ENCODE measurements around the gene GRIA1. TPM values are rescaled to one million over a fixed set of nuclear protein-coding genes. Genes with fewer than 3 reads are reported as not detected.

The GRIA1 gene
- total RNA-seq, 4 donors from 2014 or later = 0.12 to 0.19 TPM; not detected in 2

DNA sequence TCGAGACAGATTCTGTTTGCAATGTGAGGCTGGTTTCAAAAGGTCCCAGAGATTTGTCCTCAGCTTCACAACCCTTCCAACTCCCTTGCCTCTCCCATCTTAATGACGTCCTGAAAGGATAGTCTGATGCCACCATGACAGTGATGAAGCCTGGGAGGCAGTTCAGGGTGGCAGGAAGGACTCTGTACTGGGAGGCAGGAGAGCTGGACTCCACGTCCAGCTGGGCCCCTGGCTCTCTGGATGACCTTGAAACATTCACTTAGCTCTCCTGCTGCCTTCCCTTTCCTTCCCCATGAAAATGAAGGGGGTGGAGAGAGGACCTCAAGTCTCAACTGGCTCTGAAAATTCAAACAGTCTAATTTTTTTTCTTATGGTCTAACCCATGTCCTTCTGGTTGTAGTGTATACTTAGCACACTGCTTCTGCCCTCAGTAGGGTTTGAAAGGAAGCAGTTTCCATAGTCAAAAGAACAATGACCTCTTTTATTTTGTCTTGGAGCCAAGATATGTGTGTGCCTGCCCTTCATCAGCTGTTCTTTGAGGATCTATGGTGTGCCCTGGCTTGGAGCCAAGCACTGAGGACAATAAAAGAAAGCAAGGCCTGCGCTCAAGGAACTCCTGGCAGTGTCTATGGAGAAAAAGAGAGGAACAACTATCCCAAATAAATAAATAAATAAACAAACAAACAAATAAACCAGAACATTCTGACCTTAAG is 188.3 kb downstream of the GRIA1 start:
- H3K36me3 ChIP-seq = no peaks in the 10 kb centered on the region
- no peak overlapping the region for H3K27ac ChIP-seq
- no peaks in the 10 kb centered on the region for H3K4me1 ChIP-seq
- no peaks in the 10 kb centered on the region for H3K9me3 ChIP-seq
- DNase-seq = no peak
- H3K27me3 ChIP-seq = no peaks in the 10 kb centered on the region
- TF ChIP-seq CTCF (IDR thresholded peaks at IDR 0.05) (no peak), POLR2A (IDR thresholded peaks at IDR 0.05) (no peak)
- no peak overlapping the region for H3K4me3 ChIP-seq
- WGBS, 2 donors = 45 to 51% methylated on average over 4 of the region's 4 CpGs
- intact Hi-C loops (cut with DNase I) = no loop called here

DNA sequence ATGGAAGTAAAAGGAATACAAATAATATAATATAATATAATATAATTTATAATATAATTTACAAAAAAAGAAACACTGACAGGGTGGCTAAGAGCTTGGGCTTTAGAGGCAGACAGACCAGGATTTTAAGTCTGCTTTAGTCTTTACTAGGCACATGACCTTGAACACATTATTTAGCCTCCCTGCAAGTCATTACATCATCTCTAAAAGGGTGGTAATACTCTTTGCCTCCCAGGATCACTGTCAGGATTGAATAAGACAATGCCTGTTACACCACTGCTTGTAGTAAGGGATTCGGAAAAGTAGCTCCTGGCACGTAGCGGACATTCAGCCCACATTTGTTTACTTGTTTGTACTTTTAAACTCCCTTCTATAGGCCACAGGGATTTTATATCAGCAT is 199.8 kb downstream of the GRIA1 start:
- Histone ChIP-seq H3K4me1 (no peaks in the 10 kb centered on the region), H3K36me3 (no peaks in the 10 kb centered on the region), H3K9me3 (no peaks in the 10 kb centered on the region), H3K27me3 (no peaks in the 10 kb centered on the region), H3K4me3 (no peak overlapping the region), H3K27ac (no peak overlapping the region)
- DNase-seq = no peak
- no peak for TF ChIP-seq POLR2A (IDR thresholded peaks at IDR 0.05)
- TF ChIP-seq CTCF (IDR thresholded peaks at IDR 0.05) = no peak
- intact Hi-C loops (cut with DNase I) = no loop called here
- 80 to 85% methylated on average over 3 of the region's 3 CpGs for WGBS, 2 donors

- H3K27me3 ChIP-seq = no peaks in the 10 kb centered on the region
- TF ChIP-seq POLR2A (IDR thresholded peaks at IDR 0.05) (no peak), CTCF (IDR thresholded peaks at IDR 0.05) (no peak)
Observed at GRCh38 chr5:153696256-153696655, 205.8 kb downstream of the GRIA1 start.

GRCh38 chr5:153699035-153699434 is 208.6 kb downstream of the GRIA1 start:
- intact Hi-C loops (cut with DNase I) = no loop called here
- WGBS, 2 donors = 71 to 80% methylated on average over 3 of the region's 3 CpGs
- Histone ChIP-seq H3K27ac (no peak overlapping the region), H3K4me3 (no peak overlapping the region), H3K36me3 (no peaks in the 10 kb centered on the region), H3K9me3 (no peaks in the 10 kb centered on the region), H3K27me3 (no peaks in the 10 kb centered on the region), H3K4me1 (no peaks in the 10 kb centered on the region)
- no peak for DNase-seq
- TF ChIP-seq POLR2A (IDR thresholded peaks at IDR 0.05) = no peak
- no peak for TF ChIP-seq CTCF (IDR thresholded peaks at IDR 0.05)

More at GRCh38 chr5:153696256-153696655, 205.8 kb downstream of the GRIA1 start:
- Histone ChIP-seq H3K27ac (no peak overlapping the region), H3K9me3 (no peaks in the 10 kb centered on the region), H3K4me3 (no peak overlapping the region), H3K4me1 (no peaks in the 10 kb centered on the region), H3K36me3 (no peaks in the 10 kb centered on the region)
- DNase-seq = no peak
- WGBS, 2 donors = 42 to 54% methylated on average over 3 of the region's 3 CpGs
- intact Hi-C loops (cut with DNase I) = no loop called here

GRCh38 chr5:153700940-153701339 is 210.5 kb downstream of the GRIA1 start:
- DNase-seq = no peak
- Histone ChIP-seq H3K27me3 (no peaks in the 10 kb centered on the region), H3K36me3 (no peaks in the 10 kb centered on the region), H3K4me1 (no peaks in the 10 kb centered on the region), H3K4me3 (no peak overlapping the region), H3K27ac (no peak overlapping the region), H3K9me3 (no peaks in the 10 kb centered on the region)
- intact Hi-C loops (cut with DNase I) = no loop called here
- TF ChIP-seq CTCF (IDR thresholded peaks at IDR 0.05) = no peak
- TF ChIP-seq POLR2A (IDR thresholded peaks at IDR 0.05) = no peak
